ENCODE results near the gene NCOA7. TPM values are rescaled to one million over a fixed set of nuclear protein-coding genes. Genes with fewer than 3 reads are reported as not detected.

NCOA7 gene
- total RNA-seq, 1 donor from 2014 or later, result 7.7 TPM

DNA sequence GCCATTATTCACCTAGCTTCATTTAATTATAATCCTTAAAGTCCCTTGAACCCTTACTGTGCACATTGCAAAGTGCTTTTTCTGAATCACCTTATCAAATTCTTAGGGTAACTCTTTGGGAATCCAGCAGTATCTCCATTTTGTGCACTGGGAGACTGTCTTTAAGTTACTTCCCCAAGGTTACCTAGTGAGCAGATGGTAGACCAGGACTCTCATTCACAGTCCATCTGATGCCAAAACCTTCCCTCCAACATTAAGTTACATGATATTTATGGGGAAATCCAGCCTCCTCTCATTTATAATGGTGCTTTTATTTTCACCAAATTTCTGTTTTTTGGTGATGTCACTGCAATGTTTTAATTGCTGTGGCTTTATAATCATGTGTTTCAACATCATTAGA, 75.7 kb downstream of the NCOA7 start:
- H3K27ac Mint-ChIP-seq, result no peak overlapping the region

GRCh38 chr6:125867483-125867942, 76.8 kb downstream of the NCOA7 start:
- Mint-ChIP-seq H3K27ac (no peak overlapping the region), H3K27me3 (ENCODE audit: insufficient read depth, low read depth) (no peaks in the 10 kb centered on the region), H3K4me3 (no peak overlapping the region), H3K36me3 (no peaks in the 10 kb centered on the region), H3K4me1 (no peaks in the 10 kb centered on the region), H3K9me3 (no peaks in the 10 kb centered on the region)
- Histone ChIP-seq H3K4me1 (peaks cover 3% of the 10 kb centered on the region), H3F3A (ENCODE audit: low read depth) (no peaks in the 10 kb centered on the region), H3K27ac (no peak overlapping the region), H3K9me3 (ENCODE audit: low read depth) (no peaks in the 10 kb centered on the region), H3K36me3 (no peaks in the 10 kb centered on the region), H3K9ac (no peak overlapping the region), H4K20me1 (ENCODE audit: low read depth) (no peaks in the 10 kb centered on the region), H3K27me3 (no peaks in the 10 kb centered on the region), H2AFZ (replicated peaks) (no peak overlapping the region), H3K79me2 (ENCODE audit: low read depth) (no peaks in the 10 kb centered on the region), H3K4me3 (no peak overlapping the region), H3K4me2 (no peak overlapping the region)
- TF ChIP-seq CTCF (IDR thresholded peaks at IDR 0.05), result no peak
- TF ChIP-seq EZH2 (IDR thresholded peaks at IDR 0.05), result no peak
- TF ChIP-seq EZH2phosphoT487 (IDR thresholded peaks at IDR 0.05), result no peak
- DNase-seq (ENCODE audit: low spot score), result peak; percentile 2

More for the DNA sequence above, 75.7 kb downstream of the NCOA7 start:
- no peak for TF ChIP-seq EZH2 (IDR thresholded peaks at IDR 0.05)
- no peak for TF ChIP-seq EZH2phosphoT487 (IDR thresholded peaks at IDR 0.05)
- no peak for TF ChIP-seq CTCF (IDR thresholded peaks at IDR 0.05)
- H3K9ac ChIP-seq, result no peak overlapping the region
- H3K4me1 ChIP-seq, result peaks cover 3% of the 10 kb centered on the region
- H2AFZ ChIP-seq (replicated peaks), result no peak overlapping the region
- H3K27me3 ChIP-seq, result no peaks in the 10 kb centered on the region
- H3K4me2 ChIP-seq, result no peak overlapping the region
- H3K9me3 ChIP-seq (ENCODE audit: low read depth), result no peaks in the 10 kb centered on the region
- no peak overlapping the region for H3K4me3 ChIP-seq
- Mint-ChIP-seq H3K4me1 (no peaks in the 10 kb centered on the region), H3K4me3 (no peak overlapping the region), H3K36me3 (no peaks in the 10 kb centered on the region), H3K9me3 (no peaks in the 10 kb centered on the region), H3K27me3 (ENCODE audit: insufficient read depth, low read depth) (no peaks in the 10 kb centered on the region)
- H3K27ac ChIP-seq, result no peak overlapping the region
- H3F3A ChIP-seq (ENCODE audit: low read depth), result no peaks in the 10 kb centered on the region
- H3K36me3 ChIP-seq, result no peaks in the 10 kb centered on the region
- no peaks in the 10 kb centered on the region for H3K79me2 ChIP-seq (ENCODE audit: low read depth)
- no peak for DNase-seq (ENCODE audit: low spot score)
- H4K20me1 ChIP-seq (ENCODE audit: low read depth), result no peaks in the 10 kb centered on the region

GRCh38 chr6:125868252-125868651, 77.5 kb downstream of the NCOA7 start:
- Mint-ChIP-seq H3K4me1 (no peaks in the 10 kb centered on the region), H3K27me3 (ENCODE audit: insufficient read depth, low read depth) (no peaks in the 10 kb centered on the region), H3K27ac (no peak overlapping the region), H3K36me3 (no peaks in the 10 kb centered on the region), H3K4me3 (no peak overlapping the region), H3K9me3 (no peaks in the 10 kb centered on the region)
- no peak overlapping the region for H3K27ac ChIP-seq
- no peak overlapping the region for H3K4me3 ChIP-seq
- no peaks in the 10 kb centered on the region for H3K27me3 ChIP-seq
- no peak overlapping the region for H3K4me2 ChIP-seq
- no peaks in the 10 kb centered on the region for H3F3A ChIP-seq (ENCODE audit: low read depth)
- no peaks in the 10 kb centered on the region for H3K9me3 ChIP-seq (ENCODE audit: low read depth)
- DNase-seq (ENCODE audit: low spot score), result no peak
- H2AFZ ChIP-seq (replicated peaks), result no peak overlapping the region
- no peaks in the 10 kb centered on the region for H3K79me2 ChIP-seq (ENCODE audit: low read depth)
- TF ChIP-seq CTCF (IDR thresholded peaks at IDR 0.05), result no peak
- no peak for TF ChIP-seq EZH2 (IDR thresholded peaks at IDR 0.05)
- no peak for TF ChIP-seq EZH2phosphoT487 (IDR thresholded peaks at IDR 0.05)
- H3K36me3 ChIP-seq, result no peaks in the 10 kb centered on the region
- H3K4me1 ChIP-seq, result peaks cover 3% of the 10 kb centered on the region
- no peaks in the 10 kb centered on the region for H4K20me1 ChIP-seq (ENCODE audit: low read depth)
- no peak overlapping the region for H3K9ac ChIP-seq
